Kidney (tissue), 14 donors: Measurements from ENCODE around the gene CORO7. TPM values are rescaled to one million over a fixed set of nuclear protein-coding genes. Genes with fewer than 3 reads are reported as not detected.
"Not testable (repeated sequence)": the region's sequence is repeated elsewhere in the genome, so short reads cannot be mapped to it uniquely, and the experiment has no call there.

Source experiments
- DNase-seq, 5 donors: peaks; one replicate each; pipeline ENCODE4 v3.0.0-alpha.2; 2013 to 2020
- FAIRE-seq: peaks from 2 replicates; lab custom pipeline; 2012; peaks lifted over from hg19 to GRCh38; lab: Jason Lieb, UNC
- H3K27ac ChIP-seq, 2 donors: one replicate each; pipeline ENCODE4 v1.7.0; 2013; ENCODE audit warnings: low read depth in 2 of 2, low read length in 2 of 2, inconsistent platforms in 1 of 2
- H3K27me3 ChIP-seq: one replicate; pipeline ENCODE4 v1.7.1; 2013; ENCODE audit warnings: low read length, inconsistent platforms; ENCODE audit not compliant: control insufficient read depth, insufficient read depth
- H3K36me3 ChIP-seq, 3 donors: one replicate each; pipeline versions ENCODE4 v1.7.0 to v1.7.1; 2013; ENCODE audit warnings: low read length in 3 of 3, control low read depth in 1 of 3, inconsistent platforms in 1 of 3; ENCODE audit not compliant: insufficient read depth in 3 of 3, control insufficient read depth in 2 of 3
- H3K4me1 ChIP-seq, 3 donors: one replicate each; pipeline versions ENCODE4 v1.7.0 to v1.7.1; 2013; ENCODE audit warnings: low read length in 3 of 3, inconsistent platforms in 1 of 3, low read depth in 1 of 3; ENCODE audit not compliant: control insufficient read depth in 2 of 3, insufficient read depth in 2 of 3
- H3K4me3 ChIP-seq, 3 donors: one replicate each; pipeline versions ENCODE4 v1.7.0 to v1.8.1; 2013; ENCODE audit warnings: low read length in 3 of 3, control low read depth in 1 of 3, inconsistent platforms in 1 of 3
- H3K9ac ChIP-seq, 3 donors: one replicate each; pipeline versions ENCODE4 v1.7.0 to v1.7.1; 2013; ENCODE audit warnings: low read length in 3 of 3, control low read depth in 1 of 3, inconsistent platforms in 1 of 3
- H3K9me3 ChIP-seq, 3 donors: one replicate each; pipeline versions ENCODE4 v1.7.0 to v1.7.1; 2013; ENCODE audit warnings: low read length in 3 of 3, control low read depth in 1 of 3, inconsistent platforms in 1 of 3; ENCODE audit not compliant: control insufficient read depth in 2 of 3, insufficient read depth in 1 of 3
- intact Hi-C: fragments of 100-400 bp; cut with DNase I; formaldehyde crosslinking; loops from one replicate; pipeline ENCODE4 v1.11.1; 2022
- polyA plus RNA-seq: library from polyadenylated mRNA; stranded (reverse); fragments of 350-450 nt; fragmentation: Illumina TruSeq; extraction: RNeasy Lipid Tissue Mini Kit (QIAGEN cat#74804); gene quantifications from one replicate; pipeline ENCODE4 v1.2.3, GENCODE V29; 2014; ENCODE audit warnings: low read depth, low replicate concordance; ENCODE audit not compliant: insufficient read depth
- total RNA-seq: library from RNA; stranded (reverse); fragmentation: NEBNext Ultra II Directional; extraction: Animal tissue kit (Norgen Biotek cat#: 25700); gene quantifications from one replicate; pipeline ENCODE4 v1.2.1, GENCODE V29; 2021
- TF ChIP-seq, protein P1 (sequence below): IDR thresholded peaks from 3 replicates; pipeline ENCODE4 v1.5.1; 2012; ENCODE audit warnings: mild to moderate bottlenecking, moderate library complexity, borderline replicate concordance; ENCODE audit not compliant: insufficient read depth; ENCODE audit errors: extremely low read depth
- donor health status: control.
- donor health status: control.
- donor health status: control.
- donor health status: control.
- donor health status: control.
- donor health status: DM: yes; HTN: yes; CAD: no.
- donor health status: Normal renal cell carcinoma (clear cell type).

CORO7 gene
- total and polyA plus RNA-seq, 2 donors from 2014 or later = 9.8 to 50.1 TPM

DNA sequence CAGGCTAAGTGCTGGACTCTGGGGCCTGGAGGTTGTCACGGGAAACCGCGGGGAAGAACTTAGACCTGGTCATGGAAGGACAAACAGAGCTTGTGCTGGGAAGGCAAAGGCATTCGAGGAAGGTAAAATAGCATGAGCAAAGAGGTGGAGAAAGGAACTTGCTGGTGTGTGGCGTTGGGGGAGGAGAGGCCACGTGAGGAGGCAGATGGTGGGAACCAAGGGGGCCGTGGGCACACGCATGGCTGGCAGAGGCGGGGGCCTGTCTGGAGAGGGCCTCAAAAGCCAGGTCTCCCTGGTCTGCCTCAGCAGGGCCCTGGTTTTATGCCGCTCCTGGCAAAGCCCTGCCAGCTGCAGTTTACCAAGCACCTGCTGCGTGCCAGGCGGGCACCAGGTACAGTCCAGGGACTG is 15.3 kb downstream of the CORO7 start:
- Histone ChIP-seq H3K4me1 (peaks cover 0 to 4% (median 2%) of the 10 kb centered on the region in 3 donors), H3K36me3 (peaks cover 0 to 3% (median 0%) of the 10 kb centered on the region in 3 donors), H3K4me3 (no peak overlapping the region), H3K9ac (no peak overlapping the region), H3K27me3 (no peaks in the 10 kb centered on the region), H3K27ac (no peak overlapping the region), H3K9me3 (no peaks in the 10 kb centered on the region)
- intact Hi-C loops = loop anchor here (5.0 to 10.0 kb wide), 2 partner anchors 39 to 116 kb away; no protein-coding TSS in a partner anchor
- DNase-seq (peak; percentile 64 to 90 (median 76)), FAIRE-seq (no peak)
- TF ChIP-seq, protein P1, sequence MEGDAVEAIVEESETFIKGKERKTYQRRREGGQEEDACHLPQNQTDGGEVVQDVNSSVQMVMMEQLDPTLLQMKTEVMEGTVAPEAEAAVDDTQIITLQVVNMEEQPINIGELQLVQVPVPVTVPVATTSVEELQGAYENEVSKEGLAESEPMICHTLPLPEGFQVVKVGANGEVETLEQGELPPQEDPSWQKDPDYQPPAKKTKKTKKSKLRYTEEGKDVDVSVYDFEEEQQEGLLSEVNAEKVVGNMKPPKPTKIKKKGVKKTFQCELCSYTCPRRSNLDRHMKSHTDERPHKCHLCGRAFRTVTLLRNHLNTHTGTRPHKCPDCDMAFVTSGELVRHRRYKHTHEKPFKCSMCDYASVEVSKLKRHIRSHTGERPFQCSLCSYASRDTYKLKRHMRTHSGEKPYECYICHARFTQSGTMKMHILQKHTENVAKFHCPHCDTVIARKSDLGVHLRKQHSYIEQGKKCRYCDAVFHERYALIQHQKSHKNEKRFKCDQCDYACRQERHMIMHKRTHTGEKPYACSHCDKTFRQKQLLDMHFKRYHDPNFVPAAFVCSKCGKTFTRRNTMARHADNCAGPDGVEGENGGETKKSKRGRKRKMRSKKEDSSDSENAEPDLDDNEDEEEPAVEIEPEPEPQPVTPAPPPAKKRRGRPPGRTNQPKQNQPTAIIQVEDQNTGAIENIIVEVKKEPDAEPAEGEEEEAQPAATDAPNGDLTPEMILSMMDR = no peak

- intact Hi-C loops = no loop called here
- Histone ChIP-seq H3K27ac (no peak overlapping the region), H3K27me3 (no peaks in the 10 kb centered on the region), H3K36me3 (peaks cover 0 to 3% (median 0%) of the 10 kb centered on the region in 3 donors), H3K4me1 (peaks cover 0 to 4% (median 2%) of the 10 kb centered on the region in 3 donors), H3K4me3 (no peak overlapping the region), H3K9me3 (no peaks in the 10 kb centered on the region), H3K9ac (no peak overlapping the region)
- FAIRE-seq = no peak
- TF ChIP-seq, protein P1 = no peak
- DNase-seq = no peak
Observed at GRCh38 chr16:4399001-4399730, 17.2 kb downstream of the CORO7 start.

GRCh38 chr16:4395055-4395726 is 21.2 kb downstream of the CORO7 start:
- TF ChIP-seq, protein P1 = no peak
- Histone ChIP-seq H3K36me3 (peaks cover 0 to 3% (median 0%) of the 10 kb centered on the region in 3 donors), H3K27ac (no peak overlapping the region), H3K27me3 (no peaks in the 10 kb centered on the region), H3K4me1 (peaks cover 0 to 11% (median 0%) of the 10 kb centered on the region in 3 donors), H3K9me3 (no peaks in the 10 kb centered on the region), H3K9ac (no peak overlapping the region), H3K4me3 (no peak overlapping the region)
- DNase-seq (peak in 2 of 5 donors; percentile 34 to 54), FAIRE-seq (no peak)
- intact Hi-C loops = no loop called here

DNA sequence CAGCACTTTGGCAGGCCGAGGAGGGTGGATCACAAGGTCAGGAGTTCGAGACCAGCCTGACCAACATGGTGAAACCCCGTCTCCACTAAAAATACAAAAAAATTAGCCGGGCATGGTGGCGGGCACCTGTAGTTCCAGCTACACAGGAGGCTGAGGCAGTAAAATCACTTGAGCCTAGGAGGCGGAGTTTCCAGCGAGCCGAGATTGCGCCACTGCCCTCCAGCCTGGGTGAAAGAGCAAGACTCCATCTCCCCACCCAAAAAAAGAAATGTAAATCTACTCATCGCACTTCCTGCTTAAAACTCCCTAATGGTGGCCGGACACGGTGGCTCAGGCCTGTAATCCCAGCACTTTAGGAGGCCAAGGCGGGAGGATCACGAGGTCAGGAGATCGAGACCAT is 22.5 kb downstream of the CORO7 start:
- DNase-seq = peak in 2 of 5 donors; percentile 42 to 43
- H3K4me3 ChIP-seq, H3K36me3 ChIP-seq, FAIRE-seq, H3K9ac ChIP-seq, H3K9me3 ChIP-seq, H3K27ac ChIP-seq, intact Hi-C loops, H3K27me3 ChIP-seq: not testable (repeated sequence)
- H3K4me1 ChIP-seq = peaks cover 0 to 19% (median 0%) of the 10 kb centered on the region in 3 donors
